ENCODE measurements around the gene PSMD7.

DNA sequence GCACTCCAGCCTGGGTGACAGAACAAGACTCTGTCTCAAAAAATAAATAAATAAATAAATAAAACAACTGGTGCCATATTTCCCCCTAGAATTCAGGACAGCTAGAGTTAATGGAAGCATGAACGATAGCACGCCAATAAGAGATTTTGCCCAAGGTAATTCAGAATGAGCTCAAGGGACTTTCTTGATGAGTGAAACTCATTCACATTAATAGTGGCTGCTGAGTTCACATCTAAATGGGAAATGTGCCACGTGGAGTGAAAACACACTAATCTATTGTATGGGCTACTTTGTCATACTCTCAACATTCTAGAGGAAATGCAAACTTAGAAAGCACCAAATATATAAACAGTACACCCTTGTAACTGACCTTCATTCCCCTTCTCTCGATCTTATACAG is 47.4 kb upstream of the PSMD7 start:
- TF ChIP-seq ZNF274 (IDR thresholded peaks at IDR 0.05; ENCODE audit: low read depth, low read length) (no peak), SUZ12 (IDR thresholded peaks at IDR 0.05; ENCODE audit: extremely low read depth, insufficient read depth, insufficient read length) (no peak), YY1 (IDR thresholded peaks at IDR 0.05; ENCODE audit: insufficient read depth, insufficient read length) (no peak)
